Cardiac muscle cell (in vitro differentiated cells and primary cell): ENCODE data around the gene SLC2A5. TPM values are rescaled to one million over a fixed set of nuclear protein-coding genes. Genes with fewer than 3 reads are reported as not detected.
A peak's percentile ranks its signal among the peaks of the same experiment; 100 is the strongest.

ENCODE experiments used
- DNase-seq, 2 donors: peaks; one replicate each; pipeline versions ENCODE4 v3.0.0 to v3.0.0-alpha.2; 2010 to 2017; ENCODE audit warnings: low read depth in 1 of 2, low spot score in 1 of 2
- H3K27ac ChIP-seq: fragments of 200-600 bp; sonication (generic); 2 replicates; pipeline ENCODE4 v1.5.1; 2016
- H3K27me3 ChIP-seq: fragments of 200-600 bp; sonication (generic); 2 replicates; pipeline ENCODE4 v1.6.0; 2016; ENCODE audit warnings: control low read depth
- H3K36me3 ChIP-seq: fragments of 200-600 bp; sonication (generic); 2 replicates; pipeline ENCODE4 v1.5.1; 2016; ENCODE audit warnings: control low read depth
- H3K4me1 ChIP-seq: fragments of 200-600 bp; sonication (generic); 2 replicates; pipeline ENCODE4 v1.8.1; 2017; ENCODE audit warnings: low read depth, mild to moderate bottlenecking, mixed run types
- H3K4me3 ChIP-seq: fragments of 200-600 bp; sonication (generic); 2 replicates; pipeline ENCODE4 v1.5.1; 2016; ENCODE audit warnings: mild to moderate bottlenecking
- H3K9me3 ChIP-seq: fragments of 200-600 bp; sonication (generic); 2 replicates; pipeline ENCODE4 v1.5.1; 2017; ENCODE audit warnings: low read depth, mild to moderate bottlenecking, control low read depth
- polyA plus RNA-seq: library from polyadenylated mRNA; unstranded; fragments of >200 nt; fragmentation: Nextera tagmentation; extraction: Ambion mirVana; gene quantifications from 2 replicates; pipeline ENCODE4 v1.2.1, GENCODE V29; 2016
- total RNA-seq: library from RNA; depleted of rRNA; stranded (reverse); fragments of >200 nt; gene quantifications from 2 replicates; pipeline ENCODE4 v1.2.3, GENCODE V29; 2016
- TF ChIP-seq, protein P1 (sequence below): IDR thresholded peaks from 2 replicates; pipeline ENCODE4 v1.5.1; 2012; ENCODE audit warnings: low read depth, mild to moderate bottlenecking, low read length

The SLC2A5 gene
- total and polyA plus RNA-seq, 2 experiments from 2014 or later, result not detected

DNA sequence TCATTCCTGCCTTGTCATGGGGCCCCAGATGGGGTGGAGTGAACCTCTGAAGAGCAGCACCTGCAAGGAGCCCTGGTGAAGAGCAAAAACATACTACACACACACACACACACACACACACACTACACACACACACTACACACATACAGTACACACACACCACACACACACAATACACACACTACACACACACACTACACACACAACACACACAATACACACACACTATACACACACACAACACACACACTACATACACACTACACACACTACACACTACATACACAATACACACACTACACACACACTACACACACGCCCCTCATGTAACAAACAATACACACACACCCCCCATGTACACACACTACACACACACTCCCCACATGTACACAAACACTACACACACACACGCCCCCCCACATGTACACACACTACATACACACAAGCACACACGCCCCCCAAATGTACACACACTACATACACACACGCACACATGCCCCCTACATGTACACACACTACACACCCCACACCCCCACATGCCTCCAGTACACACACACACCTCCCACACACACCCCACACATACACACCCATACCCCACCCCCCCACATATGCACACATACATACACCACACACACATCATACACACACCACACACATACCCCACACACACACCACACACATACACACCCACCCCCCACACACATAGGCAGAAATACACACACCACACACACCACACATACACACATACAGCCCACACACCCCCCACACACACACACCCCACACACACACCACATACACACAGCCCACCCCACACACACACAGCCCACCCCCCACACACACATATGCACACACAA, 9.3 kb downstream of the SLC2A5 start:
- H3K9me3 ChIP-seq, result no peaks in the 10 kb centered on the region
- no peak overlapping the region for H3K4me3 ChIP-seq
- H3K27ac ChIP-seq, result no peak overlapping the region
- peaks cover 8% of the 10 kb centered on the region for H3K4me1 ChIP-seq
- no peak for DNase-seq
- TF ChIP-seq, protein P1, sequence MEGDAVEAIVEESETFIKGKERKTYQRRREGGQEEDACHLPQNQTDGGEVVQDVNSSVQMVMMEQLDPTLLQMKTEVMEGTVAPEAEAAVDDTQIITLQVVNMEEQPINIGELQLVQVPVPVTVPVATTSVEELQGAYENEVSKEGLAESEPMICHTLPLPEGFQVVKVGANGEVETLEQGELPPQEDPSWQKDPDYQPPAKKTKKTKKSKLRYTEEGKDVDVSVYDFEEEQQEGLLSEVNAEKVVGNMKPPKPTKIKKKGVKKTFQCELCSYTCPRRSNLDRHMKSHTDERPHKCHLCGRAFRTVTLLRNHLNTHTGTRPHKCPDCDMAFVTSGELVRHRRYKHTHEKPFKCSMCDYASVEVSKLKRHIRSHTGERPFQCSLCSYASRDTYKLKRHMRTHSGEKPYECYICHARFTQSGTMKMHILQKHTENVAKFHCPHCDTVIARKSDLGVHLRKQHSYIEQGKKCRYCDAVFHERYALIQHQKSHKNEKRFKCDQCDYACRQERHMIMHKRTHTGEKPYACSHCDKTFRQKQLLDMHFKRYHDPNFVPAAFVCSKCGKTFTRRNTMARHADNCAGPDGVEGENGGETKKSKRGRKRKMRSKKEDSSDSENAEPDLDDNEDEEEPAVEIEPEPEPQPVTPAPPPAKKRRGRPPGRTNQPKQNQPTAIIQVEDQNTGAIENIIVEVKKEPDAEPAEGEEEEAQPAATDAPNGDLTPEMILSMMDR, result no peak
- no peaks in the 10 kb centered on the region for H3K36me3 ChIP-seq
- no peaks in the 10 kb centered on the region for H3K27me3 ChIP-seq

DNA sequence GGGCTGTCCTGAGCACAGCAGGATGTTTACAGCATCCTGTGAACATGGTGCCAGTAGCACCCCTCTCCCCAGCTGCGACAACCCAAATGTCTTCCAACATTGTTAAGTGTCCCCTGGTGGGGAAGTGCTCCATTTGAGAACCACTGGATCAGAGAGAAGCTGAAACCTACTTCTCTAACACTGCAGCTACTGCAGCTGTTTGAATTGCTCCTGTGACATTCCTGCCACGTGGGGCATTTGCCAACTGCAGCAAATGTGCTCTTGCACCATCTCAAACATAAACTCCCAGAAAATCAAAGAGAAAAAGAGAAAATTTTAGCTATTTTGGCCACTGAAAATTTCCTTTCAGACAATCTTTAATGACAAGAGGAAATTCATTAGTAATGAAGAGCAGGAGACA, 11.0 kb downstream of the SLC2A5 start:
- Histone ChIP-seq H3K4me1 (no peaks in the 10 kb centered on the region), H3K36me3 (no peaks in the 10 kb centered on the region), H3K4me3 (no peak overlapping the region), H3K9me3 (no peaks in the 10 kb centered on the region), H3K27me3 (no peaks in the 10 kb centered on the region), H3K27ac (no peak overlapping the region)
- TF ChIP-seq, protein P1, result peak; percentile 29
- peak in 1 of 2 donors; percentile 37 for DNase-seq

DNA sequence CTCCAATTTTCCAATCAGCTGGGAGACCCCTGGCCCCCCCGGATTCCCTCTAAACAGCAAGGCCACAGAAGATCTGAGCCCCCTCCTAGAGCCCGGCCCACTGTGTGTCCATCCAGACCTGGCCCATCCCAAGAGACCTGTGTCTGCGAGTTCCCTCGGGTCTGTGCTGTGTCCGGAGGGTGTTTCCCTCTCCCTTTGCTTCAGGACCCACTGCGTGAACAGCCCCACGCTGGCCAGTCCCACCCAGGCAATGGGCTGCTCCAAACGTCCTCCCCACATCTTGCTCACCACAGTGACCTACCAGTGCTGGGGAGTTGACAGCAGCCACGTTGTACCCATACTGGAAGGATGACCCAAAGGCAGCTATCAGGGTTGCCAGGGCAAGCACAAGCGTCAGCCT, 11.6 kb downstream of the SLC2A5 start:
- DNase-seq, result no peak
- H3K27me3 ChIP-seq, result no peaks in the 10 kb centered on the region
- H3K4me3 ChIP-seq, result no peak overlapping the region
- no peaks in the 10 kb centered on the region for H3K9me3 ChIP-seq
- H3K27ac ChIP-seq, result no peak overlapping the region
- H3K4me1 ChIP-seq, result no peaks in the 10 kb centered on the region
- TF ChIP-seq, protein P1, result no peak
- no peaks in the 10 kb centered on the region for H3K36me3 ChIP-seq

DNA sequence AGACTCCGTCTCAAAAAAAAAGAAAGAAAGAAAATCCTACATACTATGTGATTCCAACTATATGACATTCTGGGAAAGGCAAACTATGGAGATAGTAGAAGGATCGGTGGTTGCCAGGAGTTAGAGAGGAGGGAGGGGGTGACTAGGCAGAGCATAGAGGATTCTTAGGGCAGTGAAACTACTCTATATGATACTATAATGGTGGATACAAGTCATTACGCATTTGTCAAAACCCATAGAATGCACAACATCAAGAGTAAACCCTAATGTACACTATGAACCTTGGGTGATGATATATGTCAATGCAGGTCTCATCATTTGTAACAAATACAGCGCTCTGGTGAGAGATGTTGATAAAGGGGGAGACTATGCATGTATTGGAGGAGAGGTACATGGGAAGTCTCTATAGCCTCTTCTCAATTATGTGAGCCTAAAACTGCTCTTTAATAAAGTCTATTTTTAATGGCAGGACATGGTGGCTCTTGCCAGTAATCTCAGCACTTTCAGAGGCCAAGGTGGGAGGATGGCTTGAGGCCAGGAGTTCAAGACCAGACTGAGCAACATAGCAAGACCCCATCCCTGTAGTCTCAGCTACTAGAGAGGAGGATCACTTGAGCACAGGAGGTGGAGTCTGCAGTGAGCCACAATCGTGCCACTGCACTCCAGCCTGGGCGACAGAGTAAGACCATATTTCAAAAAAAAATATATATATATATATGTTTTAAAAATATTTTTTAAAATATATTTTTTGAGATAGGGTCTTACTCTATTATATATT, 17.0 kb downstream of the SLC2A5 start:
- no peak for DNase-seq
- TF ChIP-seq, protein P1, result no peak
- Histone ChIP-seq H3K36me3 (no peaks in the 10 kb centered on the region), H3K4me3 (no peak overlapping the region), H3K27me3 (no peaks in the 10 kb centered on the region), H3K27ac (no peak overlapping the region), H3K9me3 (no peaks in the 10 kb centered on the region), H3K4me1 (peaks cover 15% of the 10 kb centered on the region)

DNA sequence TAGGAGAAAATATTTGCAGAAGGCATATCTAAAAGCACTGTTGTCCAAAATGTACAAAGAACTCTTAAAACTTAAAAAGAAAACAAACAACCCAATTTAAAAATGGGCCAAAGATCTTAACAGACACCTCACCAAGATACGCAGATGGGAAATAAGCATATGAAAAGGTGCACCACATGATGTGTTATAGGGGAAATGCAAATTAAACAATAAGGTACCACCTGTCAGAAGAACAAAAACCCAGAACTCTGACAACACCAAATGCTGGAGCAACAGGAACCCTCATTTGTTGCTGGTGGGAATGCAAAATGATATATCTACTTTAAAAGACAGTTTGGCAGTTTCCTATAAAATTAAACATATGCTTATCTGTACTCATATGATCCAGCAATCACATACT, 18.1 kb downstream of the SLC2A5 start:
- H3K9me3 ChIP-seq, result no peaks in the 10 kb centered on the region
- H3K27me3 ChIP-seq, result no peaks in the 10 kb centered on the region
- no peak overlapping the region for H3K27ac ChIP-seq
- DNase-seq, result no peak
- H3K4me3 ChIP-seq, result no peak overlapping the region
- peaks cover 23% of the 10 kb centered on the region for H3K4me1 ChIP-seq
- TF ChIP-seq, protein P1, result no peak
- H3K36me3 ChIP-seq, result no peaks in the 10 kb centered on the region
